Vagina (tissue), 2 donors: Measurements from ENCODE around the gene HIVEP1. TPM values are rescaled to one million over a fixed set of nuclear protein-coding genes. Genes with fewer than 3 reads are reported as not detected.

Experiments used
- DNase-seq, 2 donors: peaks; one replicate each; pipeline ENCODE4 v3.0.0-alpha.2; 2017; ENCODE audit errors: extremely low spot score in 2 of 2
- H3K27ac ChIP-seq: fragments of 200-600 bp; sonication (generic); one replicate; pipeline ENCODE4 v1.5.1; 2019
- H3K27me3 ChIP-seq: fragments of 200-600 bp; sonication (generic); one replicate; pipeline ENCODE4 v1.5.1; 2019
- H3K36me3 ChIP-seq, 2 donors: fragments of 200-600 bp; sonication (generic); one replicate each; pipeline ENCODE4 v1.5.1; 2017 to 2019
- H3K4me1 ChIP-seq: fragments of 200-600 bp; sonication (generic); one replicate; pipeline ENCODE4 v1.5.1; 2019
- H3K4me3 ChIP-seq, 2 donors: fragments of 200-600 bp; sonication (generic); 1 replicate in 1 of 2; 2 replicates in 1 of 2; pipeline ENCODE4 v1.5.1; 2016 to 2019
- H3K9me3 ChIP-seq: fragments of 200-600 bp; sonication (generic); one replicate; pipeline ENCODE4 v1.5.1; 2019
- POLR2A ChIP-seq, 2 donors: fragments of 450-650 bp; IDR thresholded peaks; one replicate each; pipeline ENCODE4 v1.6.1; 2017; ENCODE audit warnings: antibody characterized with exemption in 2 of 2, mild to moderate bottlenecking in 2 of 2, moderate library complexity in 2 of 2
- POLR2AphosphoS5 ChIP-seq, 2 donors: sonication (generic); formaldehyde crosslinking; IDR thresholded peaks; one replicate each; pipeline ENCODE4 v1.9.0; 2017; ENCODE audit warnings: antibody characterized with exemption in 2 of 2, mild to moderate bottlenecking in 2 of 2, low read depth in 1 of 2; ENCODE audit not compliant: insufficient read depth in 1 of 2
- intact Hi-C: fragments of 100-400 bp; cut with DNase I; formaldehyde crosslinking; loops from one replicate; pipeline ENCODE4 v1.15.1; 2023
- total RNA-seq: library from RNA; depleted of rRNA; stranded (reverse); fragments of >200 nt; gene quantifications from one replicate; pipeline ENCODE4 v1.2.3, GENCODE V29; 2016
- TF ChIP-seq, protein P1 (sequence below), 3 experiments: fragments of 450-650 bp in 2 of 3; fragments of 200-600 bp in 1 of 3; sonication (generic) in 1 of 3; IDR thresholded peaks; one replicate each; pipeline ENCODE4 v1.5.1; 2017 to 2019; ENCODE audit warnings: antibody characterized with exemption in 3 of 3, mild to moderate bottlenecking in 2 of 3, moderate library complexity in 2 of 3

Gene HIVEP1
- total RNA-seq, 1 donor from 2014 or later, result 36.1 TPM

DNA sequence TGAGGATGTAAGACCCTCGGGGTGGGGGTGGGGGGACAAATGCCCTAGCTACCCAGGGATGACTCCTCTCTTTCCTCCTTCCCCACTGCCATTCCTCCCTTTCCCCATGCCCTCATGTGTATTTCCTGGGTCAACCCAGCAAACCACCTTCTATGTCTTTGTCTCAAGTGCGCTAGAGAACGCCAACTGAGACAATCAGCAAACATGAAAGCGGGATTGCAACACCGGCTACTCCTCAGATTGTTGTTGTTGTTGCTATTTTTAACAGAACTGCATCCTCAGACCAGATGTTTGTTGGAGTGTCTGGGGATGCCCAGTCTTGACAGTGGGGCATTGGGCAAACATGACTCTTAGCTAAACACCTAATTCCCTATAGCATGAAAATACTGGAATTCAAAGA is 39.3 kb upstream of the HIVEP1 start:
- Histone ChIP-seq H3K4me3 (no peak overlapping the region), H3K27ac (no peak overlapping the region), H3K9me3 (no peaks in the 10 kb centered on the region), H3K27me3 (no peaks in the 10 kb centered on the region), H3K36me3 (no peaks in the 10 kb centered on the region), H3K4me1 (peaks cover 17% of the 10 kb centered on the region)
- intact Hi-C loops, result no loop called here
- TF ChIP-seq POLR2AphosphoS5 (IDR thresholded peaks at IDR 0.05; ENCODE audit: insufficient read depth in 1 of 2, low read depth in 1 of 2) (no peak), POLR2A (IDR thresholded peaks at IDR 0.05) (no peak)
- TF ChIP-seq, protein P1, sequence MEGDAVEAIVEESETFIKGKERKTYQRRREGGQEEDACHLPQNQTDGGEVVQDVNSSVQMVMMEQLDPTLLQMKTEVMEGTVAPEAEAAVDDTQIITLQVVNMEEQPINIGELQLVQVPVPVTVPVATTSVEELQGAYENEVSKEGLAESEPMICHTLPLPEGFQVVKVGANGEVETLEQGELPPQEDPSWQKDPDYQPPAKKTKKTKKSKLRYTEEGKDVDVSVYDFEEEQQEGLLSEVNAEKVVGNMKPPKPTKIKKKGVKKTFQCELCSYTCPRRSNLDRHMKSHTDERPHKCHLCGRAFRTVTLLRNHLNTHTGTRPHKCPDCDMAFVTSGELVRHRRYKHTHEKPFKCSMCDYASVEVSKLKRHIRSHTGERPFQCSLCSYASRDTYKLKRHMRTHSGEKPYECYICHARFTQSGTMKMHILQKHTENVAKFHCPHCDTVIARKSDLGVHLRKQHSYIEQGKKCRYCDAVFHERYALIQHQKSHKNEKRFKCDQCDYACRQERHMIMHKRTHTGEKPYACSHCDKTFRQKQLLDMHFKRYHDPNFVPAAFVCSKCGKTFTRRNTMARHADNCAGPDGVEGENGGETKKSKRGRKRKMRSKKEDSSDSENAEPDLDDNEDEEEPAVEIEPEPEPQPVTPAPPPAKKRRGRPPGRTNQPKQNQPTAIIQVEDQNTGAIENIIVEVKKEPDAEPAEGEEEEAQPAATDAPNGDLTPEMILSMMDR (IDR thresholded peaks at IDR 0.05), result no peak
- DNase-seq, result no peak

DNA sequence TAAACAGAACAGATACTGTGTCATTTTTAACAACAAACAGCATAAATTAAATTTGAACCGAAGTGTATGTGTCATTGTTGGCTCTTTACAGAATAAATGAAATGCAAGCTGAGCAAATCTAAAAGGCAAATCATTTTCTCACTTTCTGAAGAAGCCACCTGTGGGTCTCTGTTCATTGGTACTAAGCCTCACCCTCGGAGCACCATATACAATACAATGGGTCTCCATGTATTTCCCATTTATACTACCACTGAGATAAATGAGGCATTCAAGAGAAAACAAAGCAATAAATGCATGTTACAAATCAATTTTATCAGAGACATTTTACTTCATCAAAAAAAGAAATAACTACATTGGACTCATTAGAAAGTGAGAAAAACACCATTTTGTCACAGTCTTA is 38.9 kb upstream of the HIVEP1 start:
- no peak overlapping the region for H3K4me3 ChIP-seq
- DNase-seq, result no peak
- no peaks in the 10 kb centered on the region for H3K27me3 ChIP-seq
- no peaks in the 10 kb centered on the region for H3K9me3 ChIP-seq
- no peaks in the 10 kb centered on the region for H3K36me3 ChIP-seq
- TF ChIP-seq, protein P1 (IDR thresholded peaks at IDR 0.05), result no peak
- no peak for TF ChIP-seq POLR2AphosphoS5 (IDR thresholded peaks at IDR 0.05; ENCODE audit: insufficient read depth in 1 of 2, low read depth in 1 of 2)
- TF ChIP-seq POLR2A (IDR thresholded peaks at IDR 0.05), result no peak
- H3K4me1 ChIP-seq, result peaks cover 17% of the 10 kb centered on the region
- H3K27ac ChIP-seq, result no peak overlapping the region
- intact Hi-C loops, result no loop called here

DNA sequence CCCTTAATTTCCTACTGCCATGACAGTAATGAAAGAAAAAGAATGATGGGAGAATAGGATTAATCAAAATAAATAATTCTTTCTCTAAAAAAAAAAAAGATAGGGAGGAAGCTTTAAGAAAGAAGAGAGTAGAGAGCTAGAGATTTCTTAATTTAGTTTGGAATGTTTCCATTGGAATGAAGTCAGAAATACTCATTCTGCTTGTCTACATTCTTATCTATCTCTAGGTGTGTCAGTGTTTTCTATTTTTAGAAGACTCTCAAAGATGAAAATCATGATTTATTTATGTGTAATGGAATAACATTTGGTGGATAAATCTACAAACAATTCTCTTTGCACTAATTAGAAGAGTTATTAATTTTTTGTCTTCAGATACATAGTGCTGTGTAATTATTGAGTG is 38.0 kb upstream of the HIVEP1 start:
- H3K9me3 ChIP-seq, result no peaks in the 10 kb centered on the region
- no peaks in the 10 kb centered on the region for H3K36me3 ChIP-seq
- TF ChIP-seq, protein P1 (IDR thresholded peaks at IDR 0.05), result no peak
- no peak for TF ChIP-seq POLR2A (IDR thresholded peaks at IDR 0.05)
- TF ChIP-seq POLR2AphosphoS5 (IDR thresholded peaks at IDR 0.05; ENCODE audit: insufficient read depth in 1 of 2, low read depth in 1 of 2), result no peak
- peaks cover 11% of the 10 kb centered on the region for H3K4me1 ChIP-seq
- no peak overlapping the region for H3K27ac ChIP-seq
- no peak for DNase-seq
- intact Hi-C loops, result no loop called here
- H3K4me3 ChIP-seq, result no peak overlapping the region
- no peaks in the 10 kb centered on the region for H3K27me3 ChIP-seq

DNA sequence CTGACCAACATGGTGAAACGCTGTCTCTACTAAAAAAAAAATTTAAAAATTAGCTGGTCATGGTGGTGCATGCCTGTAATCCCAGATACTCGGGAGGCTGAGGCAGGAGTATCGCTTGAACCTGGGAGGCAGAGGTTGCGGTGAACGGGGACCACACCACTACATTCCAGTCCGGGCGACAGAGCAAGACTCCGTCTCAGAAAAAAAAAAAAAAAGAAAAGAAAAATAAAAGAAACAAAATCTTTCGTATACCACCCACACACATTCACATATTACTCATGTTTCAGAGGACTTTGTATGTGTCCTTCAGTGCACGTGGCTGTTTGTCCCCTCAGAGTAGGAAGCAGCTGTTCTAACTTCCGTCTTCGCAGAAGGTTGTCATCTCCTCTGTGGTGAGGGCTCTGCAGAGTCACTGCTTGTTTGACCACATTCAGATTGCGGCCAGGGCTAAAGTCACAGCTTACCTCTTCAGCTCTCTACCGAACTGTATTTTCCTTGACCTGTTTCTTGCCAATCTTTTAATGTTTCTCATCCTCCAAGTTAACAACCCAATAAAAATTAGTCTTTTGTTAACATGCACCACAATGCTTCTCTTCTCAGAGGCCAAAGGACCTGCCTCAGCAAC is 36.6 kb upstream of the HIVEP1 start:
- H3K4me3 ChIP-seq, result no peak overlapping the region
- intact Hi-C loops, result no loop called here
- DNase-seq, result no peak
- no peak overlapping the region for H3K27ac ChIP-seq
- H3K36me3 ChIP-seq, result no peaks in the 10 kb centered on the region
- no peaks in the 10 kb centered on the region for H3K9me3 ChIP-seq
- no peaks in the 10 kb centered on the region for H3K27me3 ChIP-seq
- TF ChIP-seq POLR2AphosphoS5 (IDR thresholded peaks at IDR 0.05; ENCODE audit: insufficient read depth in 1 of 2, low read depth in 1 of 2) (no peak), POLR2A (IDR thresholded peaks at IDR 0.05) (no peak)
- TF ChIP-seq, protein P1 (IDR thresholded peaks at IDR 0.05), result no peak
- H3K4me1 ChIP-seq, result peaks cover 6% of the 10 kb centered on the region

DNA sequence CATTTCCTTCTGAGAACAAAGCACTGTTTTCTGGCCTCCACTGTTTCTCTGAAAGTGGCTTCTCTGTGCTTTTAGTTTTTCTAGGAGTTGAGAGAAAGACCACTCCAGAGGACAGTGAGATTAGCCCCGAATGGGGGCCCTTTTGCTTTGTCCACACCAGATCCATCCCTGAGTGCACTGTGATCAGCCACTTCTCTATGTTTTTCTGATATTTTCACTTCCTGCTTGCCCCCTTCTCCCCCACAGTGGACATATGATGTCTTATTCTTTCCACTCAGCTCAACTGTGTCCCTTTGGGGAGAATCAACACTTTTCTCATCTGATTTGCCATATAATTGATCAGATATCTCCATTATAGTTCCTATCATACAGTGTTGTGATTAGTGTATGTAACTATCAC is 35.6 kb upstream of the HIVEP1 start:
- no peak overlapping the region for H3K4me3 ChIP-seq
- DNase-seq, result no peak
- H3K27ac ChIP-seq, result no peak overlapping the region
- no peaks in the 10 kb centered on the region for H3K27me3 ChIP-seq
- H3K9me3 ChIP-seq, result no peaks in the 10 kb centered on the region
- H3K36me3 ChIP-seq, result no peaks in the 10 kb centered on the region
- intact Hi-C loops, result no loop called here
- TF ChIP-seq POLR2A (IDR thresholded peaks at IDR 0.05), result no peak
- no peak for TF ChIP-seq POLR2AphosphoS5 (IDR thresholded peaks at IDR 0.05; ENCODE audit: insufficient read depth in 1 of 2, low read depth in 1 of 2)
- TF ChIP-seq, protein P1 (IDR thresholded peaks at IDR 0.05), result no peak
- peaks cover 6% of the 10 kb centered on the region for H3K4me1 ChIP-seq
